H1 (cell line): ENCODE data around the gene SOAT2. TPM values are rescaled to one million over a fixed set of nuclear protein-coding genes. Genes with fewer than 3 reads are reported as not detected.
A peak's percentile ranks its signal among the peaks of the same experiment; 100 is the strongest.

Experiments used
- CTCF ChIA-PET: fragments of 300-600 bp; sonication (Branson Sonifier 250); formaldehyde crosslinking; loops from one replicate; lab custom pipeline; 2021; ENCODE audit not compliant: partially characterized antibody; lab: Charles Lee
- POLR2A ChIA-PET: fragments of 300-600 bp; sonication (Branson Sonifier 250); formaldehyde crosslinking; loops from one replicate; lab custom pipeline; 2021; ENCODE audit warnings: inconsistent platforms; ENCODE audit not compliant: partially characterized antibody; lab: Charles Lee
- DNase-seq, 2 experiments: peaks; one replicate each; pipeline versions ENCODE4 v3.0.0 to v3.0.0-alpha.2; 2010 to 2022; ENCODE audit warnings: low spot score in 2 of 2, low read depth in 1 of 2, mixed read lengths in 1 of 2
- FAIRE-seq: peaks from 2 replicates; lab custom pipeline; 2011; peaks lifted over from hg19 to GRCh38; lab: Jason Lieb, UNC
- H2AFZ ChIP-seq: 2 replicates; pipeline ENCODE4 v1.8.1; 2012; ENCODE audit warnings: low read length, inconsistent platforms
- H2AK5ac ChIP-seq: 2 replicates; pipeline ENCODE4 v1.6.1; 2013; ENCODE audit warnings: low read depth, low read length
- H2BK120ac ChIP-seq: replicated peaks from 2 replicates; pipeline ENCODE3; 2013; ENCODE audit warnings: low read depth, low read length, inconsistent platforms
- H2BK12ac ChIP-seq: 2 replicates; pipeline ENCODE4 v1.6.1; 2013; ENCODE audit warnings: low read depth, low read length
- H2BK15ac ChIP-seq: 2 replicates; pipeline ENCODE4 v1.6.1; 2013; ENCODE audit warnings: low read length
- H2BK20ac ChIP-seq: 2 replicates; pipeline ENCODE4 v1.6.1; 2013; ENCODE audit warnings: low read length
- H2BK5ac ChIP-seq: 2 replicates; pipeline ENCODE4 v1.6.1; 2013; ENCODE audit warnings: low read depth, low read length
- H3K14ac ChIP-seq: 2 replicates; pipeline ENCODE4 v1.6.1; 2013; ENCODE audit warnings: inconsistent platforms; ENCODE audit not compliant: insufficient read length
- H3K18ac ChIP-seq: 2 replicates; pipeline ENCODE4 v1.6.1; 2013; ENCODE audit warnings: low read length; ENCODE audit errors: extremely low read depth
- H3K23ac ChIP-seq: 2 replicates; pipeline ENCODE4 v1.6.1; 2013; ENCODE audit warnings: inconsistent platforms; ENCODE audit not compliant: insufficient read length
- H3K23me2 ChIP-seq: 2 replicates; pipeline ENCODE4 v1.6.1; 2013; ENCODE audit warnings: low read depth, low read length
- H3K27ac ChIP-seq: 2 replicates; pipeline ENCODE4 v1.6.1; 2011; ENCODE audit warnings: low read depth, low read length, inconsistent platforms
- H3K27me3 ChIP-seq, 4 experiments: replicated peaks in 1 of 4; 1 replicate in 1 of 4; 2 replicates in 3 of 4; pipeline versions ENCODE4 v1.6.1 to v1.8.1; 2011 to 2013; ENCODE audit warnings: low read length in 3 of 4, mild to moderate bottlenecking in 3 of 4, inconsistent platforms in 2 of 4, mixed read lengths in 2 of 4, moderate library complexity in 1 of 4; ENCODE audit not compliant: control insufficient read depth in 3 of 4, insufficient read depth in 3 of 4; ENCODE audit errors: extremely low read depth in 1 of 4
- H3K36me3 ChIP-seq, 4 experiments: 2 replicates each; pipeline versions ENCODE4 v1.6.1 to v1.8.1; 2011 to 2013; ENCODE audit warnings: mild to moderate bottlenecking in 4 of 4, low read length in 3 of 4, moderate library complexity in 2 of 4, control low read depth in 1 of 4, inconsistent platforms in 1 of 4; ENCODE audit not compliant: insufficient read depth in 4 of 4, control insufficient read depth in 2 of 4
- H3K4ac ChIP-seq: replicated peaks from 2 replicates; pipeline ENCODE3; 2013; ENCODE audit warnings: low read length, low read depth, mixed read lengths, inconsistent platforms; ENCODE audit not compliant: insufficient read length
- H3K4me1 ChIP-seq, 4 experiments: replicated peaks in 1 of 4; 1 replicate in 1 of 4; 2 replicates in 3 of 4; pipeline versions ENCODE4 v1.6.1 to v1.8.1; 2011 to 2013; ENCODE audit warnings: low read length in 3 of 4, inconsistent platforms in 2 of 4, mixed read lengths in 1 of 4; ENCODE audit not compliant: insufficient read depth in 4 of 4, control insufficient read depth in 3 of 4
- H3K4me2 ChIP-seq, 2 experiments: 2 replicates each; pipeline versions ENCODE4 v1.6.1 to v1.8.1; 2011 to 2013; ENCODE audit warnings: low read depth in 2 of 2, low read length in 2 of 2, control low read depth in 1 of 2, inconsistent platforms in 1 of 2, mild to moderate bottlenecking in 1 of 2; ENCODE audit not compliant: insufficient read depth in 1 of 2
- H3K4me3 ChIP-seq, 4 experiments: fragments of 200-600, 300-600 bp in 1 of 4; sonication (generic), shearing (Covaris generic), sonication (Bioruptor Twin) in 1 of 4; 2 replicates each; pipeline versions ENCODE4 v1.5.1 to v1.8.1; 2011 to 2016; ENCODE audit warnings: low read length in 4 of 4, low read depth in 3 of 4, control low read depth in 2 of 4, inconsistent platforms in 2 of 4, mild to moderate bottlenecking in 2 of 4, mixed read lengths in 1 of 4, moderate library complexity in 1 of 4; ENCODE audit not compliant: insufficient read depth in 2 of 4; ENCODE audit errors: extremely low read depth in 1 of 4
- H3K56ac ChIP-seq: replicated peaks from 2 replicates; pipeline ENCODE3; 2013; ENCODE audit warnings: low read depth, mild to moderate bottlenecking, mixed read lengths, low read length, inconsistent platforms; ENCODE audit not compliant: insufficient read length
- H3K79me1 ChIP-seq: 2 replicates; pipeline ENCODE4 v1.6.1; 2013; ENCODE audit warnings: low read depth, low read length, control low read depth
- H3K79me2 ChIP-seq, 2 experiments: 2 replicates each; pipeline versions ENCODE4 v1.6.1 to v1.8.1; 2012 to 2013; ENCODE audit warnings: low read length in 2 of 2, mild to moderate bottlenecking in 2 of 2, inconsistent platforms in 1 of 2; ENCODE audit not compliant: insufficient read depth in 2 of 2, control insufficient read depth in 1 of 2
- H3K9ac ChIP-seq, 4 experiments: replicated peaks in 1 of 4; 1 replicate in 1 of 4; 2 replicates in 3 of 4; pipeline versions ENCODE4 v1.6.1 to v1.8.1; 2011 to 2013; ENCODE audit warnings: low read depth in 3 of 4, low read length in 3 of 4, control low read depth in 2 of 4, mild to moderate bottlenecking in 2 of 4, moderate library complexity in 2 of 4, inconsistent platforms in 1 of 4; ENCODE audit errors: extremely low read depth in 1 of 4
- H3K9me3 ChIP-seq, 2 experiments: 2 replicates each; pipeline versions ENCODE4 v1.6.1 to v1.8.1; 2012 to 2013; ENCODE audit warnings: mild to moderate bottlenecking in 2 of 2, moderate library complexity in 2 of 2, control low read depth in 1 of 2, inconsistent platforms in 1 of 2, low read depth in 1 of 2, low read length in 1 of 2, mixed read lengths in 1 of 2; ENCODE audit not compliant: insufficient read depth in 2 of 2
- H4K20me1 ChIP-seq, 2 experiments: replicated peaks in 1 of 2; 2 replicates each; pipeline versions ENCODE3 to v1.8.1; 2011 to 2013; ENCODE audit warnings: inconsistent platforms in 2 of 2, low read length in 2 of 2, mild to moderate bottlenecking in 1 of 2; ENCODE audit not compliant: insufficient read depth in 2 of 2, control insufficient read depth in 1 of 2
- H4K5ac ChIP-seq: 2 replicates; pipeline ENCODE4 v1.6.1; 2013; ENCODE audit warnings: low read length, low read depth, mixed read lengths, inconsistent platforms; ENCODE audit not compliant: insufficient read length
- H4K8ac ChIP-seq: 2 replicates; pipeline ENCODE4 v1.8.0; 2013; ENCODE audit warnings: mild to moderate bottlenecking, moderate library complexity, low read length, inconsistent platforms; ENCODE audit not compliant: insufficient read depth; ENCODE audit errors: extremely low read depth
- H4K91ac ChIP-seq: replicated peaks from 2 replicates; pipeline ENCODE3; 2013; ENCODE audit warnings: low read length, mixed read lengths, inconsistent platforms; ENCODE audit not compliant: insufficient read length
- EGR1 ChIP-seq: IDR thresholded peaks from 2 replicates; pipeline ENCODE4 v1.6.1; 2011; ENCODE audit warnings: low read depth, low read length, borderline replicate concordance
- HDAC2 ChIP-seq, 2 experiments: fragments of 300-600 bp in 1 of 2; sonication (generic) in 1 of 2; IDR thresholded peaks; 2 replicates each; pipeline ENCODE4 v1.6.1; 2011 to 2012; ENCODE audit warnings: low read depth in 2 of 2, low read length in 2 of 2, mild to moderate bottlenecking in 2 of 2, moderate library complexity in 2 of 2, borderline replicate concordance in 1 of 2, inconsistent platforms in 1 of 2
- SRF ChIP-seq: IDR thresholded peaks from 2 replicates; pipeline ENCODE4 v1.6.1; 2011; ENCODE audit warnings: mild to moderate bottlenecking, low read depth, low read length, moderate library complexity
- YY1 ChIP-seq: IDR thresholded peaks from 2 replicates; pipeline ENCODE4 v1.6.1; 2011; ENCODE audit warnings: low read depth, mild to moderate bottlenecking, low read length
- WGBS, 2 experiments: shearing (Covaris generic) in 1 of 2; methylation state at CpG; one replicate each; pipeline versions ENCODE4 v1.1.6 to v1.1.7; 2013 to 2015; ENCODE audit warnings: low lambda C conversion rate in 2 of 2, mixed read lengths in 2 of 2, inconsistent platforms in 1 of 2, low coverage in 1 of 2, missing lambda C conversion rate in 1 of 2; ENCODE audit not compliant: insufficient replicate concordance in 2 of 2, insufficient coverage in 1 of 2, insufficient read length in 1 of 2; ENCODE audit errors: extremely low coverage in 1 of 2, missing lambda C conversion rate in 1 of 2; 5-methylcytosine and 5-hydroxymethylcytosine counted together
- polyA plus RNA-seq, 7 experiments: library from polyadenylated mRNA; depleted of rRNA in 3 of 7; stranded (reverse) in 5 of 7; unstranded in 2 of 7; fragments of >200 nt in 5 of 7; fragments of 200-250 nt in 2 of 7; gene quantifications; 1 replicate in 5 of 7; 2 replicates in 1 of 7; 4 replicates in 1 of 7; pipeline versions ENCODE4 v1.2.1 to v1.2.3, GENCODE V29; 2011 to 2013; ENCODE audit warnings: missing spikeins in 2 of 7, mixed read lengths in 2 of 7
- total RNA-seq: library from RNA; stranded (reverse); fragmentation: NEBNext Ultra II Directional; extraction: Animal tissue kit (Norgen Biotek cat#: 25700); gene quantifications from 2 replicates; pipeline ENCODE4 v1.2.1, GENCODE V29; 2021

Gene SOAT2
- total and polyA plus RNA-seq, 2 of the 8 experiments (the other 6 are each of a cell fraction or from before 2014, with no cell fraction given): 0.08 TPM; not detected in 1

DNA sequence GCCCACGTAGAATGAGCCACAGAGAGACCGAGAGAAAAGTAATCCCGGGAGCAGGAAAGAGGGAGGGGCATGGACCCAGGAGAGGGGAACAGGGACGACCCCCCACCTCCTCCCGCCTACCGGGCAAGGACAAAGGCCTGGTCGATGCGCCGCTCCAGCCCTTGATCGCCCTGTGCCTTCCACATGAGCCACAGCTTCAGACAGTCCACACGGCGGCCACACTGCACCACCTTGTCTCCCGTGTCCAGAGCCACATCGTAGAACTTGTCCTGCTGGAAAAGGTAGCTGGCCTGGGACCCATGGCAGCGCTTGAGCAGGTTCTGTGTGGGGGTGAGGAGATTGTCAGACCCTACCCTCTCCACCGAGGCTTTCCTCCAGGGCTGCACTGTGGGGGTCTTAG, 56.7 kb downstream of the SOAT2 start:
- Histone ChIP-seq H3K79me1 (no peaks in the 10 kb centered on the region), H2BK15ac (no peak overlapping the region), H3K23me2 (no peaks in the 10 kb centered on the region), H3K9ac (no peak overlapping the region), H3K14ac (no peak overlapping the region), H2AFZ (no peak overlapping the region), H2BK5ac (peak overlapping the region; percentile 16; the same call in 1 of the 2 replicates), H2BK12ac (no peak overlapping the region), H4K91ac (no peak overlapping the region), H3K4me1 (peaks cover 0 to 3% (median 1%) of the 10 kb centered on the region in 4 experiments; a peak in 2 of 7 replicates), H3K4me2 (peak overlapping the region; percentile 3 to 54; a peak in 3 of 4 replicates), H2BK120ac (no peak overlapping the region), H3K18ac (no peak overlapping the region)
- CTCF ChIA-PET: interaction anchor here (0.6 to 8.2 kb wide), 61 partner anchors 9 to 1253 kb away, joined by 3 to 101 read pairs (median 6); partner anchors contain the start of genes AAAS, CSAD, ESPL1 and IGFBP6
- WGBS, 2 experiments: 77% methylated on average over 10 of the region's 16 CpGs; no CpG with 5 or more reads in 1 of the 2 experiments
- TF ChIP-seq SRF (no peak), EGR1 (peak; percentile 46; the same call in 1 of the 2 replicates), HDAC2 (IDR thresholded peaks at IDR 0.05; ENCODE audit: borderline replicate concordance in 1 of 2, low read depth in 2 of 2, low read length in 2 of 2) (no peak), YY1 (no peak)
- TF ChIP-seq, all 59 proteins: peak for 1
- Histone ChIP-seq H4K8ac (no peak overlapping the region), H2AK5ac (no peak overlapping the region), H3K9me3 (no peaks in the 10 kb centered on the region), H3K56ac (no peak overlapping the region), H3K27ac (no peak overlapping the region), H3K27me3 (peaks cover 0 to 13% (median 7%) of the 10 kb centered on the region in 4 experiments; a peak in 5 of 7 replicates), H3K4me3 (peak overlapping the region in 1 of 4 experiments; percentile 45; a peak in 2 of 8 replicates), H4K5ac (no peak overlapping the region), H2BK20ac (no peak overlapping the region), H3K23ac (no peak overlapping the region), H3K4ac (no peak overlapping the region), H4K20me1 (no peaks in the 10 kb centered on the region), H3K36me3 (no peaks in the 10 kb centered on the region), H3K79me2 (no peaks in the 10 kb centered on the region)
- FAIRE-seq (no peak), DNase-seq (no peak)
- POLR2A ChIA-PET: interaction anchor here (1.0 to 3.9 kb wide), 13 partner anchors 9 to 161 kb away, joined by 3 to 18 read pairs (median 4); partner anchors contain the start of genes CSAD and ZNF740
